ENCODE results near the gene ADO. TPM values are rescaled to one million over a fixed set of nuclear protein-coding genes. Genes with fewer than 3 reads are reported as not detected.

The ADO gene
- total and polyA plus RNA-seq, 5 donors = 12.7 to 30.9 (median 24.6) TPM

DNA sequence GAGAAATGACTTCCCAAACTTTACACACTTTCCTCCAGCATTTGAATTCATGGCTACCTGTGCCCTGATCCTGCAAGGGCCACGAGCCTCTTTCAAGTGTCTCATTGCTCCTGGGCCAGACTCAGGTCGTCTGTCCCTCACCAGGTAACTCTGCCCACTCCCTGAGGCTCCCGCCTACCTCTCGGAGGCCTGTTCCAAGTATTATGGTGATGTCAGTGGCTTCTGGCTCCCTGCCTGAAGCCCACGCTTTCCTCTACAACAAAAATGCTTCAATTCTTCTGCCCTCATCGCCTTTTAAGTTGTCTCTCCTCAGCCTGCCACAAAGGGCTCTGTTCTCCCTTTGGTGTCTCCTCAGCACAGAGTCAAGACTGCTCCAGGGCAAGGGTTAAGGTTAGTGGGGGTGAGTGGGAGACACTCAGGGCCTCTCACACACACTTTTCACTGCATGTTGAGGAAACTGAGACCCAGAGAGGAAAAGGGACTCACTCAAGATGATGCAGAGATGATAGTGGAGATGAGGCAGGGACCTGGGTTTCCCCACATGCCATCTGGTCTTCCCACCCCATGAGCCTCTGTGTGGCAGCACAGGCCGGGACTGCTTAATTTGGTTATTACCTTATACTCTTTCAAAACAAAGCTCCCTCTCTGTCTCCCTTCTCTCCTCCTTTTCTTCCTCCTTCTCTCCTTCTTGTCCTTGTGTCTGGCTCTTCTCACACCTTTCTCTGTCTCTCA lies 39.9 kb downstream of the ADO start:
- H3K4me3 ChIP-seq (ENCODE audit: low read length) = no peak overlapping the region
- DNase-seq (no peak), ATAC-seq (no peak)
- no peaks in the 10 kb centered on the region for H3K9me3 ChIP-seq (ENCODE audit: control insufficient read depth, low read length)
- WGBS = 80% methylated on average over 7 of the region's 7 CpGs
- H3K4me1 ChIP-seq (ENCODE audit: control insufficient read depth, insufficient read depth, low read length) = no peaks in the 10 kb centered on the region
- no peak overlapping the region for H3K27ac ChIP-seq (ENCODE audit: low read length)
- intact Hi-C loops (cut with DNase I) = no loop called here
- no peaks in the 10 kb centered on the region for H3K27me3 ChIP-seq (ENCODE audit: control insufficient read depth, insufficient read depth)

- no peaks in the 10 kb centered on the region for H3K27me3 ChIP-seq (ENCODE audit: control insufficient read depth, insufficient read depth)
- DNase-seq = no peak
- H3K4me3 ChIP-seq (ENCODE audit: low read length) = no peak overlapping the region
- no peak for ATAC-seq
- no peaks in the 10 kb centered on the region for H3K9me3 ChIP-seq (ENCODE audit: control insufficient read depth, low read length)
- no peaks in the 10 kb centered on the region for H3K4me1 ChIP-seq (ENCODE audit: control insufficient read depth, insufficient read depth, low read length)
- intact Hi-C loops (cut with DNase I) = no loop called here
- no peak overlapping the region for H3K27ac ChIP-seq (ENCODE audit: low read length)
These were observed 42.9 kb downstream of the ADO start for GRCh38 chr10:62847433-62847832.

GRCh38 chr10:62850646-62851045 lies 46.1 kb downstream of the ADO start:
- intact Hi-C loops (cut with DNase I) = no loop called here
- H3K9me3 ChIP-seq (ENCODE audit: control insufficient read depth, low read length) = no peaks in the 10 kb centered on the region
- H3K27ac ChIP-seq (ENCODE audit: low read length) = no peak overlapping the region
- DNase-seq (no peak), ATAC-seq (peak in 1 of 2 donors; percentile 38)
- H3K4me3 ChIP-seq (ENCODE audit: low read length) = no peak overlapping the region
- H3K4me1 ChIP-seq (ENCODE audit: control insufficient read depth, insufficient read depth, low read length) = no peaks in the 10 kb centered on the region
- WGBS = 36% methylated on average over 3 of the region's 3 CpGs
- H3K27me3 ChIP-seq (ENCODE audit: control insufficient read depth, insufficient read depth) = no peaks in the 10 kb centered on the region

- DNase-seq (no peak), ATAC-seq (no peak)
- no peaks in the 10 kb centered on the region for H3K9me3 ChIP-seq (ENCODE audit: control insufficient read depth, low read length)
- 87% methylated on average over 2 of the region's 2 CpGs for WGBS
- intact Hi-C loops (cut with DNase I) = no loop called here
- H3K4me3 ChIP-seq (ENCODE audit: low read length) = no peak overlapping the region
- no peaks in the 10 kb centered on the region for H3K4me1 ChIP-seq (ENCODE audit: control insufficient read depth, insufficient read depth, low read length)
- H3K27me3 ChIP-seq (ENCODE audit: control insufficient read depth, insufficient read depth) = no peaks in the 10 kb centered on the region
- H3K27ac ChIP-seq (ENCODE audit: low read length) = no peak overlapping the region
These were observed 46.9 kb downstream of the ADO start for GRCh38 chr10:62851442-62851841.

DNA sequence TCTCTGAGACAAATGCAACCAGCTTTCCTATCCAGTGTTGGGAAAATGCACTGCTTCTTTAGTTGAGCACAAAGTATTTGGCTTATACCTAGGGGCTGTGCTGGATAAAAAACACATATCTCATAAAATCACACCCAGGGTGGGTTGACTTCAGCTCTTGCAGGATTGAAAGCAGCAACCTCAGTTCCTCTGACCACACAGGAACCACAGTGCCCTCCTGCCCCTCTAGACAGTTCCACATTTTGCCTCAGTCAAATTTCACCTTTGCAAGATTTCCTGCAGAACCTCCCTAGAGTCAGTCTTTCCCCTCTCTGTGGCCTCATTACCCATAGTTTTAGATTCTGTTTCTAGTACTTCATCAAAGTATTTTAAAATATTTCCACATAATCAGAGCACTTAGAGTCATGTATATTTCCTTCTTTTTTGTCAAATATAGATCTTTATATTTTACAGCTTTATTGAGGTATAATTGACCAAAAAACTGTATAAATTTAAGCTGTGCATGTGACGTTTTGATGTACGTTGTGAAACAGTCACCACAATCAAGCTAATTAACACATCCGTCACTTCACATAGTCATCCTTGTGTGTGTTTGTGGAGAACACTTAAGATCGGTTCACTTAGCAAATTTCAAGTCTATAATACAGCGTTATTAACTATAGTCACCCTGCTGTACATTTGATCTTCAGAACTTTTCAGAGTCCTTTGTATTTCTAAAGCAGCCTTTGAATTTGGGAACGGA lies 48.6 kb downstream of the ADO start:
- no peaks in the 10 kb centered on the region for H3K9me3 ChIP-seq (ENCODE audit: control insufficient read depth, low read length)
- H3K27ac ChIP-seq (ENCODE audit: low read length) = no peak overlapping the region
- ATAC-seq = no peak
- intact Hi-C loops (cut with DNase I) = no loop called here
- no peaks in the 10 kb centered on the region for H3K4me1 ChIP-seq (ENCODE audit: control insufficient read depth, insufficient read depth, low read length)
- WGBS = 76% methylated on average over 6 of the region's 6 CpGs
- H3K27me3 ChIP-seq (ENCODE audit: control insufficient read depth, insufficient read depth) = no peaks in the 10 kb centered on the region
- H3K4me3 ChIP-seq (ENCODE audit: low read length) = no peak overlapping the region
- DNase-seq = no peak

DNA sequence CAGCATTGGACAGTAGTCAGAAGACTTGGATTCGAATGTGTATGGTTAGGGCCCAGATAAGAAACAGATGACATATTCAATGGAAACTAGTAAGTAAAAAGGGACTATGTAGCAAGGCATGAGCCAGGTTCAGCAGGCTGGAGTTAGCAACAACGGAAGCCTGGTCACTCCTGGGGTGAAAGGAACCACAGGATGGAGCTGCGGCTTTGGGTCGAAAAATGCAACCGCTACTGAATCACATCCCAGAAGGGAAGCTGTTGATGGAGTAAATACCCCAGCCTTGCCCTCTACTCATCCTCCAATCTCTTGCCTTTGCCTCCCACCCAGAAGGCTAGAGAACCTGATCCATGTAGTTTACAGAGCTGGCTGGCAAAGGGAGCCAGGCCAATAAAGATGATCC lies 49.2 kb downstream of the ADO start:
- intact Hi-C loops (cut with DNase I) = no loop called here
- Histone ChIP-seq H3K4me1 (ENCODE audit: control insufficient read depth, insufficient read depth, low read length) (no peaks in the 10 kb centered on the region), H3K9me3 (ENCODE audit: control insufficient read depth, low read length) (no peaks in the 10 kb centered on the region), H3K27ac (ENCODE audit: low read length) (no peak overlapping the region), H3K27me3 (ENCODE audit: control insufficient read depth, insufficient read depth) (no peaks in the 10 kb centered on the region), H3K4me3 (ENCODE audit: low read length) (no peak overlapping the region)
- ATAC-seq (no peak), DNase-seq (no peak)
- WGBS = 72% methylated on average over 5 of the region's 5 CpGs

DNA sequence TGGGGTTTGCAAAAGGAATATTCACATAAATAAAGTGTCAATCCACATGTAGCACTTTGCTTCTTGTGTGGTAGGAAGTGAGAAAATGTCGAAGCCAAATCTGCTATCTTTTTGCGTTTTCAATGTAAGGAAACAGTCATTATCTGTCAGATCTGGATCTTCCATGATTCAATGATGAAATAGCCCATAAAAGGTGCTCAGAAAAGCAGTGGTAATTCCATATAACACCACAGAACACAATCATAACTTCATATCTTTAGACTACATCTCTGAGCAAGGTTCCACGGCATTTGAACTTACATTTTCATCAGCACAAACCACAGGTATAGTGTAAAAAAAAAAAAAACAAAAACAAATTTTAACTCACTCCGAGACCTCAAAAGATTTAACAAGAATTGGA lies 51.5 kb downstream of the ADO start:
- H3K9me3 ChIP-seq (ENCODE audit: control insufficient read depth, low read length) = no peaks in the 10 kb centered on the region
- WGBS = 76% methylated on average over 4 of the region's 4 CpGs
- intact Hi-C loops (cut with DNase I) = no loop called here

More for the DNA sequence above, 51.5 kb downstream of the ADO start:
- Histone ChIP-seq H3K4me3 (ENCODE audit: low read length) (no peak overlapping the region), H3K27ac (ENCODE audit: low read length) (no peak overlapping the region), H3K27me3 (ENCODE audit: control insufficient read depth, insufficient read depth) (no peaks in the 10 kb centered on the region), H3K4me1 (ENCODE audit: control insufficient read depth, insufficient read depth, low read length) (no peaks in the 10 kb centered on the region)
- ATAC-seq (no peak), DNase-seq (no peak)

Other genes starting within 250 kb of the ADO start
- gene EGR2, start 11.6 kb downstream of the ADO start, total RNA-seq = 1 to 10 TPM in 3 of 4 donors, under 1 TPM in 1; 0.54 to 4.7 (median 1.6) TPM
- gene EGR2, start 11.6 kb downstream of the ADO start, polyA plus RNA-seq = 13.7 TPM